ENCODE measurements around the gene YEATS2.

- TF ChIP-seq CTCF (IDR thresholded peaks at IDR 0.05) (no peak), EP300 (IDR thresholded peaks at IDR 0.05) (no peak), POLR2AphosphoS5 (IDR thresholded peaks at IDR 0.05) (no peak)
These were observed 105.4 kb downstream of the YEATS2 start for GRCh38 chr3:183802989-183803388.

All from stomach (tissue), 4 donors.